ENCODE data around the gene EPHB2. TPM values are rescaled to one million over a fixed set of nuclear protein-coding genes. Genes with fewer than 3 reads are reported as not detected.

The EPHB2 gene
- total RNA-seq, 2 donors from 2014 or later, result 34.0 to 50.7 TPM

DNA sequence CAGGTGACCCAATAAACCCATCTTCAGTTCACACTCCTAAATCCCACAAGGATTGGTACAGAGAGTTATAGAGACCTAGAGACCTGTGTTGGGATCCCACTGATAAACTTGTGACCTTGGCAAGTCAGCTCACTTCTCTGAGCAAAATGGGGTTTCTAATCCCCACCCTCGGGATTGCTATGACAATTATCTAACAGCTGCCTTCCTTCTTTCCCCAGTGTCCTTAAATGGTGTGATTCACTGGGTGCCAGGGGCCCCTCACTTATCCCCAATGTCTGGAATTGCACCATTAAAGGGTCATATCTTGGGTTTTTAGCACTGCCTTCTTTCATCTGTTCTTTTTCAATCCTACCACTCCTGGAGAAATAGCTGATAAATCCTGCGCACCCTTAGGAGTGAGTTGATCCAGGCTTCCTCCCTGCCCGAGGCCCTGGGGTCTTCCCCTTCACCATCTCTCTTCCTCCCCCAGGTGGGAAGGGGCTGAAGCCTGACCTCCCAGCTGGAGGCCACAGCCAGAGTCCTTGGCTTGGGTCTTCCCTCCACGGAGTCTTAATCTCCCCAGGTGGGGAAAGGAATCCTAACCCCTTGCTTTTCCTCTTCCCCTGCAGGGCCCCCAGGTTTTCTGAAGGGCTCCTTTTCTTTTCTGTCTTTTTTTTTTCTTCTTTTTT, 222.3 kb downstream of the EPHB2 start:
- H3K36me3 Mint-ChIP-seq (ENCODE audit: low read depth), result no peaks in the 10 kb centered on the region
- peaks cover 15% of the 10 kb centered on the region for H3K9me3 Mint-ChIP-seq
- H3K27ac ChIP-seq (ENCODE audit: low read depth, low read length), result no peak overlapping the region
- no peaks in the 10 kb centered on the region for H3K36me3 ChIP-seq (ENCODE audit: control insufficient read depth, insufficient read depth, low read length)
- peaks cover 4% of the 10 kb centered on the region for H3K9me3 ChIP-seq (ENCODE audit: control insufficient read depth, low read length)
- no peaks in the 10 kb centered on the region for H3K4me1 ChIP-seq (ENCODE audit: control insufficient read depth, insufficient read depth, low read length)
- peak; percentile 14 for DNase-seq
- WGBS, 2 experiments (ENCODE audit: insufficient coverage in 1 of 2, insufficient read length in 1 of 2), result 66 to 83% methylated on average over 3 to 4 of the region's 4 CpGs
- TF ChIP-seq, protein P1, sequence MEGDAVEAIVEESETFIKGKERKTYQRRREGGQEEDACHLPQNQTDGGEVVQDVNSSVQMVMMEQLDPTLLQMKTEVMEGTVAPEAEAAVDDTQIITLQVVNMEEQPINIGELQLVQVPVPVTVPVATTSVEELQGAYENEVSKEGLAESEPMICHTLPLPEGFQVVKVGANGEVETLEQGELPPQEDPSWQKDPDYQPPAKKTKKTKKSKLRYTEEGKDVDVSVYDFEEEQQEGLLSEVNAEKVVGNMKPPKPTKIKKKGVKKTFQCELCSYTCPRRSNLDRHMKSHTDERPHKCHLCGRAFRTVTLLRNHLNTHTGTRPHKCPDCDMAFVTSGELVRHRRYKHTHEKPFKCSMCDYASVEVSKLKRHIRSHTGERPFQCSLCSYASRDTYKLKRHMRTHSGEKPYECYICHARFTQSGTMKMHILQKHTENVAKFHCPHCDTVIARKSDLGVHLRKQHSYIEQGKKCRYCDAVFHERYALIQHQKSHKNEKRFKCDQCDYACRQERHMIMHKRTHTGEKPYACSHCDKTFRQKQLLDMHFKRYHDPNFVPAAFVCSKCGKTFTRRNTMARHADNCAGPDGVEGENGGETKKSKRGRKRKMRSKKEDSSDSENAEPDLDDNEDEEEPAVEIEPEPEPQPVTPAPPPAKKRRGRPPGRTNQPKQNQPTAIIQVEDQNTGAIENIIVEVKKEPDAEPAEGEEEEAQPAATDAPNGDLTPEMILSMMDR (conservative IDR thresholded peaks at IDR 0.05), result no peak
- no peak overlapping the region for H3K27ac Mint-ChIP-seq
- H3K27me3 Mint-ChIP-seq (ENCODE audit: insufficient read depth), result peaks cover 4% of the 10 kb centered on the region
- no peak overlapping the region for H3K9ac ChIP-seq (ENCODE audit: extremely low read depth, low read length, poor library complexity, severe bottlenecking)
- H3K27me3 ChIP-seq (ENCODE audit: control insufficient read depth, insufficient read depth, low read length, poor library complexity, severe bottlenecking), result no peaks in the 10 kb centered on the region
- no peak overlapping the region for H3K4me3 ChIP-seq (ENCODE audit: low read length)
- H3K4me1 Mint-ChIP-seq, result no peaks in the 10 kb centered on the region
- H3K4me3 Mint-ChIP-seq, result no peak overlapping the region

DNA sequence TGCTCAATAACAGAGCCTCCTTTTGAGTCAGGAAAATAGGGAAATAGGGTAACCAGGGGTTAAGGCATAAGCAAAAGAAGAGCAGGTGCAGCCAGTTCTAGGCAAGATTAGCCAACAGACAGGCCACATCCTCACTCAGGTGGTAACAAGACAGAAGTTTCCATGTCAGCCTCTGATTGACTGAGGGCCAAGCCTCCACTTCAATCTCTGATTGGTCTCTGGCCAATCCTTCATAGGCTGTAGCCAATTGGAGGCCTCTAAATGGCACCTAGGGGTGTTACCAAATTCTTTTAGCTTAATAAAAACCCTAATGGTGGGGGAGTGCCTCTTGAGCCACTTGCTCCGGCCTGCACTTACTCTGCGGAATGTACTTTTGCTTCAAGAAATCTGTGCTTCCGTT, 224.8 kb downstream of the EPHB2 start:
- no peaks in the 10 kb centered on the region for H3K27me3 ChIP-seq (ENCODE audit: control insufficient read depth, insufficient read depth, low read length, poor library complexity, severe bottlenecking)
- peaks cover 25% of the 10 kb centered on the region for H3K9me3 Mint-ChIP-seq
- peaks cover 15% of the 10 kb centered on the region for H3K9me3 ChIP-seq (ENCODE audit: control insufficient read depth, low read length)
- H3K36me3 ChIP-seq (ENCODE audit: control insufficient read depth, insufficient read depth, low read length), result no peaks in the 10 kb centered on the region
- no peaks in the 10 kb centered on the region for H3K4me1 Mint-ChIP-seq
- no peak overlapping the region for H3K4me3 ChIP-seq (ENCODE audit: low read length)
- 96 to 100% methylated on average over 3 of the region's 3 CpGs for WGBS, 2 experiments (ENCODE audit: insufficient coverage in 1 of 2, insufficient read length in 1 of 2)
- H3K27ac ChIP-seq (ENCODE audit: low read depth, low read length), result no peak overlapping the region
- peaks cover 2% of the 10 kb centered on the region for H3K36me3 Mint-ChIP-seq (ENCODE audit: low read depth)
- peak; percentile 11 for DNase-seq
- H3K9ac ChIP-seq (ENCODE audit: extremely low read depth, low read length, poor library complexity, severe bottlenecking), result no peak overlapping the region
- H3K27me3 Mint-ChIP-seq (ENCODE audit: insufficient read depth), result peaks cover 3% of the 10 kb centered on the region
- no peak overlapping the region for H3K27ac Mint-ChIP-seq
- TF ChIP-seq, protein P1 (conservative IDR thresholded peaks at IDR 0.05), result no peak
- H3K4me1 ChIP-seq (ENCODE audit: control insufficient read depth, insufficient read depth, low read length), result no peaks in the 10 kb centered on the region
- no peak overlapping the region for H3K4me3 Mint-ChIP-seq

DNA sequence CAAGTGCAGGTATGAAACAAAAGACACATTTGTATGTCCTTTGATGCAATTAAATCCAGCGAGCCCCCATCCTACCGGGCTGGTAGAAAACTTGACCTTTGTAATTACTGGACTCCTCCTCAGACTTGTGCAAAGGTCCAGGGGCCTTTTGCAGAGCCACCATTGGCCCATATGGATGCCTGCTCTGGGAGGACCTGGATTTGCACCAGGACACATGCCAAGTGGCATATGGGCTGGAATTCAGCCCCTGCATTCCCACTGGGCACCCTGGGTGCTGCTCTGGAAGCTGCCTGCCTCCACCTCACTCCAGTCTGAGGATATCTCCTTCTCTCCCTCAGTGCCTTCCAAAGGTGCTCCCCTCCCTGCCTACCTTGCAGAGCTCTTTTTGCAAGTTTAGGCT, 226.0 kb downstream of the EPHB2 start:
- Histone ChIP-seq H3K9me3 (ENCODE audit: control insufficient read depth, low read length) (peaks cover 28% of the 10 kb centered on the region), H3K27ac (ENCODE audit: low read depth, low read length) (no peak overlapping the region), H3K27me3 (ENCODE audit: control insufficient read depth, insufficient read depth, low read length, poor library complexity, severe bottlenecking) (no peaks in the 10 kb centered on the region), H3K9ac (ENCODE audit: extremely low read depth, low read length, poor library complexity, severe bottlenecking) (no peak overlapping the region), H3K4me1 (ENCODE audit: control insufficient read depth, insufficient read depth, low read length) (no peaks in the 10 kb centered on the region), H3K36me3 (ENCODE audit: control insufficient read depth, insufficient read depth, low read length) (no peaks in the 10 kb centered on the region), H3K4me3 (ENCODE audit: low read length) (no peak overlapping the region)
- TF ChIP-seq, protein P1 (conservative IDR thresholded peaks at IDR 0.05), result no peak
- WGBS, 2 experiments (ENCODE audit: insufficient coverage in 1 of 2, insufficient read length in 1 of 2), result 47 to 48% methylated on average over 2 of the region's 2 CpGs
- H3K9me3 Mint-ChIP-seq, result peaks cover 38% of the 10 kb centered on the region
- H3K27ac Mint-ChIP-seq, result no peak overlapping the region
- peak; percentile 12 for DNase-seq
- H3K36me3 Mint-ChIP-seq (ENCODE audit: low read depth), result peaks cover 2% of the 10 kb centered on the region
- no peaks in the 10 kb centered on the region for H3K4me1 Mint-ChIP-seq
- no peak overlapping the region for H3K4me3 Mint-ChIP-seq
- peaks cover 3% of the 10 kb centered on the region for H3K27me3 Mint-ChIP-seq (ENCODE audit: insufficient read depth)
